ENCODE data around the gene SP100. TPM values are rescaled to one million over a fixed set of nuclear protein-coding genes. Genes with fewer than 3 reads are reported as not detected.

Gene SP100
- total and polyA plus RNA-seq, 2 of the 8 experiments (the other 6 are each of a cell fraction or from before 2014, with no cell fraction given), result 0.06 to 1.1 TPM

GRCh38 chr2:230430957-230431910 lies 15.2 kb downstream of the SP100 start (continued):
- TF ChIP-seq SP2 (IDR thresholded peaks at IDR 0.05; ENCODE audit: low read length) (no peak), CREB1 (IDR thresholded peaks at IDR 0.05) (no peak), JUND (IDR thresholded peaks at IDR 0.05; ENCODE audit: low read length) (no peak)
